GM10248 (cell line): Measurements from ENCODE around the gene UQCC3.

Experiments
- CTCF ChIA-PET: fragments of 300-600 bp; sonication (Branson Sonifier 250); formaldehyde crosslinking; extraction: SDS; loops from one replicate; lab custom pipeline; 2021; ENCODE audit warnings: antibody characterized with exemption; lab: Yijun Ruan, JAX
- POLR2A ChIA-PET: fragments of 350-650 bp; sonication (Branson Sonifier 250); formaldehyde crosslinking; extraction: SDS; loops from one replicate; lab custom pipeline; 2020; ENCODE audit warnings: antibody characterized with exemption; lab: Yijun Ruan, JAX
- DNase-seq: peaks from one replicate; pipeline ENCODE4 v3.0.0; 2012; ENCODE audit errors: extremely low spot score
- TF ChIP-seq, protein P1 (sequence below): IDR thresholded peaks from 2 replicates; pipeline ENCODE4 v1.5.1; 2012; ENCODE audit warnings: mild to moderate bottlenecking, low read depth; ENCODE audit errors: extremely low read depth, missing control alignments, control extremely low read depth

The UQCC3 gene

DNA sequence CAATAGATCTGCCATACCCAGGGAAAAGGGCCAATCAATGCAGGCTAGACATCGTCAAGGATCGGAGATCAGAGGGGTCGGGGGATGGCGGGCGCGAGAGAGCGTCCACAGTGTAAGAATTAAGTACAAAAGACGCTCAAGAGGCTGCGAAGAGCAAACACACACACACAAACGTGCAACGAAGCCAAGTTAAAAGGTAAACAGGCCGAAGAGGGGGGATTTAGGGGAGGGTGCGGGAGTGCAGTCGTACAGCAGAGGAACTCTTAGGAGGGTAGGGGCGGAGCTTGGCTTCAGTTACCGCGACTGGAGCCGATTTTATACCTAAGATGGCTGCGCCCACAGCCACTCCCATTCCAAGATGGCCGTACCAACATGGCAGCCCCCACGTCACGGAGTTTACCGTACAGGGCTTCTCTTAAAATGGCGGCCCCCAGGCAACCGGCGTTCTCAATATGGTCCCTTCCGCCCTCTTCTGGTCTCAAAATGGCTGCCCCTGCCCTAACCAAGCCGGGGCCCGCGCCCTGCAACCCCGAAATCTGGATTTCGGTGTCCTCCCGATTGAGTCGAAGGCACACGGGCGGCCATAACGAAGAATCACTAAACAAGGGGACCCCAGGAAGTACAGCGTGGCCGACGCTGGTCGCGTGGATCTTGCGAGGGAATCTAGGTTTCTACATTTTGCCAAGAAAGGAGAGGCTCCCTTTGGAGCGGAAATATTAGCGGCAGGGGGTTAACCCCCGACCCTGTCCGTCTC, 38.0 kb downstream of the UQCC3 start:
- POLR2A ChIA-PET: interaction anchor here (0.6 to 4.3 kb wide), 10 partner anchors 18 to 146 kb away, joined by 3 to 18 read pairs (median 5); partner anchors contain the start of genes C11orf98, CSKMT, HNRNPUL2 and TMEM179B
- TF ChIP-seq, protein P1, sequence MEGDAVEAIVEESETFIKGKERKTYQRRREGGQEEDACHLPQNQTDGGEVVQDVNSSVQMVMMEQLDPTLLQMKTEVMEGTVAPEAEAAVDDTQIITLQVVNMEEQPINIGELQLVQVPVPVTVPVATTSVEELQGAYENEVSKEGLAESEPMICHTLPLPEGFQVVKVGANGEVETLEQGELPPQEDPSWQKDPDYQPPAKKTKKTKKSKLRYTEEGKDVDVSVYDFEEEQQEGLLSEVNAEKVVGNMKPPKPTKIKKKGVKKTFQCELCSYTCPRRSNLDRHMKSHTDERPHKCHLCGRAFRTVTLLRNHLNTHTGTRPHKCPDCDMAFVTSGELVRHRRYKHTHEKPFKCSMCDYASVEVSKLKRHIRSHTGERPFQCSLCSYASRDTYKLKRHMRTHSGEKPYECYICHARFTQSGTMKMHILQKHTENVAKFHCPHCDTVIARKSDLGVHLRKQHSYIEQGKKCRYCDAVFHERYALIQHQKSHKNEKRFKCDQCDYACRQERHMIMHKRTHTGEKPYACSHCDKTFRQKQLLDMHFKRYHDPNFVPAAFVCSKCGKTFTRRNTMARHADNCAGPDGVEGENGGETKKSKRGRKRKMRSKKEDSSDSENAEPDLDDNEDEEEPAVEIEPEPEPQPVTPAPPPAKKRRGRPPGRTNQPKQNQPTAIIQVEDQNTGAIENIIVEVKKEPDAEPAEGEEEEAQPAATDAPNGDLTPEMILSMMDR: peak; percentile 9
- DNase-seq: peak; percentile 93
- CTCF ChIA-PET: interaction anchor here (1.0 to 9.1 kb wide), 11 partner anchors 15 to 153 kb away, joined by 3 to 79 read pairs (median 5); partner anchors contain the start of genes C11orf98, CSKMT, HNRNPUL2 and LRRN4CL

DNA sequence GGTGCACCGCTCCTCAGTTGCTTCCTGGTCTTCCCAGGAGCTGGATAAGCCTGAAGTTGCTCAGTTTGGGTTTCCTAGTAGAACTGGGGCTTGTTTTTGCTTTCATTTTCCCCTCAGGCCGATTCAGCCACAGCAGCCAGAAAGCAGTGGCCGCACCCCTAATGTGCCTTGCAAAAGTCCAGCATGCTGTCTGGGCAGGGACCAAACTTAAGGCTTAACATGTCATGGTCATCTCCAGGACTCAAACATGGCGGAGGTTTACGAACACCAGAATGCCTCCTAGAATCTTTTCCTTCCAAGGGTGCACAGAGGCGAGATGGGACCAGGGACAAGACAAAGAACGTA, 38.5 kb downstream of the UQCC3 start:
- POLR2A ChIA-PET: interaction anchor here (1.0 to 4.3 kb wide), 6 partner anchors 17 to 131 kb away, joined by 3 to 18 read pairs (median 6); partner anchors contain the start of genes C11orf98, CSKMT, HNRNPUL2 and TMEM179B
- CTCF ChIA-PET: interaction anchor here (1.0 to 9.1 kb wide), 8 partner anchors 16 to 152 kb away, joined by 3 to 79 read pairs (median 5); partner anchors contain the start of genes HNRNPUL2 and LRRN4CL
- no peak for DNase-seq
- TF ChIP-seq, protein P1: no peak

DNA sequence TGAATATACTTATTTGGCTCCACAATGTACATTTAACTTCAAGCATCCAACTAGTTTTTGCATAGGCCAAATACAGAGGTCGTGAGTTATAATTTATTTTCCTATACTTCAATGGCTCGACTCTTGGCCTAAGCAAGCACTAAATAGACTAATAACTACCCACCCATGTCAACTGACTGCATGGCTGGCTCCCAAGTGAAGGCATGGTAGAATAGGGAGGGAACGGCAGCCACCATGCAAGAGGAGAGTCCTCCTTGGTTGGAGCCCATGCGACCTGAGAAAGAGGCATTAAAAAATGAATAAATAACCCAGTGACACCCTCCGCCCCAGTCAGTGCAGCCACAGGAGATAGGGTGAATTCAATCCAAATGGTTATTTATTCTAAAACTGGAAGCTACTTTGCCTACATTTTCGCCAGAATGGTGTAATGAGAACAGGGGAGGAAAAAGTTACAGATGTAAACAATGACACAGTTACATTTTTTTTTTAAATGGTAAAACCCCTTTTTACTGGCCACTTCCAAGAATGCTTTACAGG, 40.9 kb downstream of the UQCC3 start:
- TF ChIP-seq, protein P1: no peak

DNA sequence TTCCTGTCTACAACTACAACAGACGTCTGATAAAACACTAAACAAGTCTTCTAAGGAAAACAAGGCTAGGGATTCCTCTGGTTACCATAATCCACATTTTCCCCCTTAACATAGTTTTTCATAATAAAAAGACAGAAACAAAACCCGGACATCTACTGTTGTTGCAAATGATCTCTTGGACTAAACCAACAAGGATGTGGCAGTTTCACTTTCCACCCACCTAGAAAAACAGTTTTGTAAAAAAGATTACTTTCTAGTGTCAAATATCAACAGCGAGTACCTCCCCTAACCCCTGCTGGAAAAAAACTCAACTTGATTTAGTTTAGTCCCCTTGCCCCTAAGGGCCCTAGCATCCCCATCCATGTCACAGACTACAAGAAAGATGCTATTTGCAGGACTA, 41.4 kb downstream of the UQCC3 start:
- CTCF ChIA-PET: interaction anchor here (1.0 to 2.8 kb wide), 2 partner anchors 11 to 19 kb away, joined by 3 to 10 read pairs; no protein-coding TSS in a partner anchor
- DNase-seq: no peak
- POLR2A ChIA-PET: no interaction called here
- TF ChIP-seq, protein P1: no peak

More for the DNA sequence above, 40.9 kb downstream of the UQCC3 start:
- ChIA-PET POLR2A (no interaction called here), CTCF (interaction anchor here (1.0 to 2.8 kb wide), 2 partner anchors 11 to 18 kb away, joined by 3 to 10 read pairs; no protein-coding TSS in a partner anchor)
- DNase-seq: no peak

DNA sequence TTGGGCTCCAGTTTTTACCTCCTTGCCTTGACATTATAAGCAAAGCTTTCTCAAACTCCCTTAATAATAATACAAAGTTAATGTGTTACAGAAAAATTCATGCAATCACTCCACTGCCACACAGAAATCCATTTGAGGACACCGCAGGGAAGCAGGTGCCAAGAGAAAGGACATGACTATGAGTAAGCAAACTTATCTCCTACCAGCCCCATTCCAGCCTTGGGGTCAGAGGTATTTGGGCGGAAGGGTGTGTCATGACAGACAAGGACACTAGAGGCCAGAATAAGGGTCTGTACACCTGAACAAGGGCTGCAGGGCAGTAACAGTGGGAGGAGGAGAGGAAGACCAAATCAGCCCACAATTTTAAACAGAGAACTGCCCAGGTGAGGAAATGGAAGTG, 41.9 kb downstream of the UQCC3 start:
- DNase-seq: no peak
- TF ChIP-seq, protein P1: no peak
- ChIA-PET CTCF (interaction anchor here (1.0 to 2.8 kb wide), 2 partner anchors 10 to 19 kb away, joined by 3 to 10 read pairs; no protein-coding TSS in a partner anchor), POLR2A (interaction anchor here (0.7 to 0.8 kb wide), 2 partner anchors 13 to 48 kb away, joined by 4 to 5 read pairs; partner anchors contain the start of genes C11orf98 and CSKMT)
